HG03571 (cell line): ENCODE data around the gene SLC7A6.

ENCODE experiments used
- ATAC-seq: cut with Tn5 transposase; IDR thresholded peaks from one replicate; pipeline ENCODE4 v1.9.1; 2021; ENCODE audit not compliant: unreplicated experiment

The SLC7A6 gene

DNA sequence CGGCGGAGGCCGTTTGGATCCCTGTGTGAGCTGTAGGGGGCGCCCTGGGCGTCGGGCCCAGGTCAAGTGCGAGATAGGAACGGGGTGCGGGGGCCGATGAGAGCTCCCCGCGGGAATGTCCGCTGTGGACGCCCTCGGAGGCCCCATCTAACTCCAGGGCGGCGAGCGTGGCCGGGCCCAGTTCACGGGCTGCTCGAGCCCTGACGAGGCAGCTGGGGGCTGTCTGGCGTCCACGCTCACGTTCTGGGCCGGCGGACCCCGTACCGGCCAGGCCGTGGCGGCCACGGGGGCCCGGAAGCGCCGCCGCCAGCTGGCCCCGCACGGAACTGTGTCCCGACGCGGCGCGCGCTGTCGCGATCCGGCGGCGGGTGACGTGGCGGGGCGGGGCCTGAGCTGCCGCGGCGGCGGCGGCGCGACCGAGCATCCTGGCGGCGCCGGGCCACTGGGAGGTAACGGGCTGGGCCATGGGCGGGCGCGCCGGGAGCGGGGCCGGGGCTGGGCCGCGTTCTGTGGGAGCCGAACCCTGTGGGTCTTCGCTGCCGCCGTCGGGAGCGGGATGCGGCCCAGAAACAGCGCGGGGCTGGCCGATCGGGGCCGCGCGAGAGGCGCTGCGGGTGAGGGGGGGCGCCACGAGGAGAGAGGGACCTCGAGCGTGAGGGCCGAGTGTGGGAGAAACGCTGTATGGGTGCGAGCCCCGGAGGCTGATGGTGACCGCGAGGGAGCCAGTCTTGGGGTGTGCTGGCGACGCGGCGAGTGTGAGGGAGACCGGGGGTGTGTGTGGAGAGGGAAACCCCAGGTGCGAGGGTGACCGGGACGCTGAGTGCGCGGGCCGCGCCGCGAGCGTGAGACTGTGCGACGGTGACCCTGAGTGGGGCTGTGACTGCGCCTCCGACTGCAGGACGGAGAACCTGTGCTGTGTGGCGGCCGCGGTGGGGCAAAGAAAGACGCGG lies at the start of gene SLC7A6:
SLC7A6 (plus strand) TSS at position 399 of the 950 bp plus-strand sequence. CDS start 10,201 bp downstream, outside the sequence.
- peak; percentile 50 for ATAC-seq

- no peak for ATAC-seq
Observed at GRCh38 chr16:68214726-68215125, 49.6 kb upstream of the SLC7A6 start.

DNA sequence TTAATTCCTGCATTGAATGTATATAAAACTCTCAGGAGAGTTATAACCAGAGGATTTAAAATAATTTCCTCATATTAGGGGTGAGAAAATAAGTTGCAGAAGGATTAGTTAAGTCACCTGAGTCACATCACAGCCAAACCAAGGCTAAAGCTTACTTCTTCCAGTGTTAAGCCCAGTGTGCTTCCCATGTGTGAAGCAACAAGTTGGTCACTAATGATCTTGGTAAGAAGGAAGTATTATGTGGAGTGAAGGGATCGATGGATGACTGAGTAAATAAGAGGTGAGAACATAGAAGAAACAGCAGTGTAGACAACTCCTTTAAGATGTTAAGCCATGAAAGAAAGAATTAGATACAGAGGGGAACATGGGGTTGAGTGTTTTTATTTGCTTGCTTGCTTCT lies 49.0 kb upstream of the SLC7A6 start:
- ATAC-seq = no peak

GRCh38 chr16:68216240-68216639 lies 48.1 kb upstream of the SLC7A6 start:
- ATAC-seq = no peak

DNA sequence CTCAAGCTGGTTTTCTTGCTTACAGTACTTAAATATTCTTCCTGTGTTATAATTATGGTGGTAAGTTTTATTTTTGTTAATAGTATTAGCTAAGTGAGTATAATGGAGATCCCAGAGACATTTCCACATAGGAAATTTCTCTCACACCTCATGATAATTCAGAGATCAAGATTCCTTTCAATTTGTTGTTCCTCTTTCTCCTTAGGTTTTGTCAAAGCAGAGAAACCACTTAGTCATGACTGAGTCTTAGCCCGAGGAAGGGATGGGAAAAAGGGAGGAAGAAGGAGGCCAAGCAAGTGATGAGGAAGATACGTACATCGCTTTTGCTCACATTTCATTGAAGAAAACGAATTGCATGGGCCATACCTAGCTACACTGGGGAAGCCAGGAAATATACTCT lies 46.8 kb upstream of the SLC7A6 start:
- ATAC-seq = no peak

GRCh38 chr16:68219725-68220351 lies 44.5 kb upstream of the SLC7A6 start:
- no peak for ATAC-seq

DNA sequence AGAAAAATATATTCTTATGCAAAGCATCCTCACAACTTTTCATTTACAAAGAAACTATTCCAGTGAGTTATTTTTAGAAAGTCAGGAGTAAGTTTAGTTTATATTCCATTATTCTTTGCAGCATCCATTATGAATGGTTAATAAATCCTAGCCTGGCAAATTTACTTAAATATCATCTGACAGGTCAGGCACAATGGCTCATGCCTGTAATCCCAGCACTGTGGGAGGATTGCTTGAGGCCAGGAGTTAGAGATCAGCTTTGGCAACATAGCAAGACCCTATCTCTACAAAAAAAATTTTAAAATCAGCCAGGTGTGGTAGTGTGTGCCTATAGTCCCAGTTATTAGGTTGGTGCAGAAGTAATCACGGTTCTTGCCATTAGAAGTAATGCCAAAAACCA lies 41.3 kb upstream of the SLC7A6 start:
- no peak for ATAC-seq

DNA sequence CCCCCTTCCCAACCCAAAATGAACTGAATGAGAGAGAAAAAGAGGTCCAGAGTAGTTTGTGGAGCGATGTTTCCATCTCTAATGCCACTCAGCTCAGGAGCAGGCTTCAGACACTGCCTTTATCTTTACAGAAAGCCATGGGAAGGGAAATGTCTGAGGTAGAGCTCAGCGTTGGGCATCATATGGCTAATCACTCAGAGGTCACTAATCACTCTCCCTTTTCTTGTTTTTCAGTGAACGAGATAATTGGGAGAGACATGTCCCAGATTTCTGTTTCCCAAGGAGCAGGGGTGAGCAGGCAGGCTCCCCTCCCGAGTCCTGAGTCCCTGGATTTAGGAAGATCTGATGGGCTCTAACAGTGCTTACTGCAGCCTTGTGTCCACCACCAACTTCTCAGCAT lies 38.2 kb upstream of the SLC7A6 start:
- no peak for ATAC-seq

- ATAC-seq = no peak
Observed at GRCh38 chr16:68227183-68227793, 37.0 kb upstream of the SLC7A6 start.

DNA sequence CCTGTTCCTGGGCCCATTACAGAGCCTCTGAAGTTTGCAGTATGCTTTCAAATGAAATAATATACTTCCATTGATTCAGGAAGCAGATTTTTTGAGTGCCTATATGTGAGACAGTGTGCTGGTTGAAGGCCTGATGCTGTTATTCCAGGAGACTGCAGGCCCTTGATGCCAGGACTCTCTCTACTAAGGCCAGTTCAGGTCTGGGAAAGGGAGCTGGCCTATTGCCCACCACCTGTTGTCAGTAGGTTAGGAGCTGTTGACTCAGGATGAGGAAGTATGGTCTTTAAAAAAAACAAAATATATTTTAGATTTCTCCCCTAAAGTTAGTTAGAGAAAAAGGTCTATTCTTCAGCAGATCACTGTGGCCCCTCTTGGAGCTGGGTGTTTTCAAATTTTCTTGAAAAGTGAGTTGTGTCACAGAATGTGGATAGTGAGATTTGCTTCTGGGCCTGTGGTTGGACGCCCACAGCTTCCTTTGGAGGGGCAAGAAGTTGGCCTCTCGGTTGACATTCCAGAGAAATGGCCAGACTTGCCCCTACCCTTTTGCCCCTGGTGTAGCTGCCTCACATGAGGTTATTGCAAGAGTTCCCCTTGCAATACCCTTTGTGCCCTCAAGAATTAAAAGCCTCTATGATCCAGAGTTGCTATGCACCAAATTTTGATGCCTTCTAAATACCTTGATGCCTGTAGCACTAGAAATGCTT lies 36.3 kb upstream of the SLC7A6 start:
- ATAC-seq = no peak

GRCh38 chr16:68228652-68229051 lies 35.7 kb upstream of the SLC7A6 start:
- ATAC-seq = no peak

GRCh38 chr16:68229431-68230175 lies 34.7 kb upstream of the SLC7A6 start:
- no peak for ATAC-seq

- ATAC-seq = no peak
Observed at GRCh38 chr16:68230176-68230571, 34.2 kb upstream of the SLC7A6 start.

DNA sequence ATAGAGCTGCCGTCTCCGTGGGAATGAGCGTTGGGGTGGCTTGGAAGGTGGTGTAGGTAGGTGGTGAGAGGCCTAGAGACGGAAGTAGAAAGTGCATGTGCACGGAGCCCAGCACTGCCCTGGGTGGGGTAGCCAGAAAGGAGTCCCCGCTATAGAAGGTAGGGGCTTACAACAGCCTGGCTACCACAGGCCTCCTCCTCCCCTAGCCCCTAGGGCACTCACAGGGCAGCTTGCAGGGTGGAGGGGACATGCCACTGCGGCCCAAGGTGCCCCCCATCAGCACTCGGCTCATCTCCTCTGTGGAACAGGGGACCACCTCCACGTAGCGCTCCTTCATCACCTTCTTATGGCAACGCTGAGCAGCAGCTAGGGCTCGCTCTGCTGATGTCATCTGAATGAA lies 33.4 kb upstream of the SLC7A6 start:
- no peak for ATAC-seq

- ATAC-seq = no peak
Observed at GRCh38 chr16:68231384-68232136, 32.8 kb upstream of the SLC7A6 start.

DNA sequence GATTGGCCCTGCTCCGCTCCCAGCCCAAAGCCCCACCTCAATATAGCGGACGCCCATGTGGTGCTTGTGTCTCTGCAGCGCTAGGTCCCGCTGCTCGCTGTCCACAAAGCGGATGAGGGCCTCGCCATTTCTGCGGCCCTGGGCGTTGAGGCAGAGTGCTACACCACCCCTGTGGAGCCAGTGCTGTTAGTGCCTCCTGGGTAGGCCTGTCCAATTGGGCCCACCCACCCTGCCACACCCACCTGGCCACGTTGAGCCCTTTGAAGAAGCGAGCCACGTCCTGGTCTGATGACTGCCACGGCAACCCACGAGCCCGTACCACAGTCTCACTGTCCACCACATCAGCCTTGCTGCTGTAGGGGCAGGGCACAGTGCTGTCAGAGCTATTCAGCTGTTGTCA lies 32.0 kb upstream of the SLC7A6 start:
- no peak for ATAC-seq

DNA sequence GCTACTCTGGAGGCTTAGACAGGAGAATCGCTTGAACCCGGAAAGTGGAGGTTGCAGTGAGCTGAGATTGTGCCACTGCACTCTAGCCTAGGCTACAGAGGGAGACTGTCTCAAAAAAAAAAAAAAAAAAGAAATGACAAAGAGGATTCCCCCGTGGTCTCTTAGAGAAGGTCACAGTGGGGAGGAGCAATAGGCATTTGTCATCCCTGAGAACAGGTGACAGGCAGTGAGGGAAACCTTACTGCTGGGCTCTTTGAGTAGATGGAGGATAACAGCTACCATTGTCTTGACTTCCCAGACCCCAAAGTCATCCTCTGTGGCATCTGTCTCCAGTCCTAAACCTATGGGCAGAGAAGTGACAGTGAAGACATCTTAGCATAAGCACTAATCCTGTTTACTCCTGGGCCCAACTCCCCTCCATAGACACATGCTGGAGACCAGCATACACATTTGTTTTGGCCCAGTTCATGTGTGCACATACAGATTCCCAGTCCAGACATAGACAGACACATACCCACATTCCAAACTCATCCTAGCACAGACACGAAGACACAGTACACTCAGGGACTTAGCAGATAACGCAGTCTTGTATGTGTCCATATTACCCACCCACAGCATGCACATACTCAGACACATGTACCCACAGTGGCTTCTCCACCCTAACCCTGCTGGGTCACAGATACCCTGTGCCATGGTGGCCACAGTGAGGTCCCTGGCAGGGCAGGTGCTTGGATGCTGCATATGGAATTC lies 31.1 kb upstream of the SLC7A6 start:
- ATAC-seq = no peak

GRCh38 chr16:68233835-68234187 lies 30.5 kb upstream of the SLC7A6 start:
- no peak for ATAC-seq
